HCT116 (cell line): ENCODE results near the gene TNS3.

Source experiments
- CBX3 ChIP-seq: IDR thresholded peaks from 2 replicates; pipeline ENCODE4 v1.6.1; 2012; ENCODE audit warnings: low read depth
- TF ChIP-seq, protein P1 (sequence below), 3 experiments: fragments of 200-600 bp in 1 of 3; sonication (generic) in 1 of 3; IDR thresholded peaks in 2 of 3; conservative IDR thresholded peaks in 1 of 3; 2 replicates each; pipeline ENCODE4 v1.5.1; 2012 to 2017; ENCODE audit warnings: low read depth in 2 of 3, low read length in 2 of 3, antibody characterized with exemption in 1 of 3, borderline replicate concordance in 1 of 3, control low read depth in 1 of 3, mild to moderate bottlenecking in 1 of 3, mixed read lengths in 1 of 3, mixed run types in 1 of 3, moderate library complexity in 1 of 3; ENCODE audit not compliant: insufficient read depth in 1 of 3

DNA sequence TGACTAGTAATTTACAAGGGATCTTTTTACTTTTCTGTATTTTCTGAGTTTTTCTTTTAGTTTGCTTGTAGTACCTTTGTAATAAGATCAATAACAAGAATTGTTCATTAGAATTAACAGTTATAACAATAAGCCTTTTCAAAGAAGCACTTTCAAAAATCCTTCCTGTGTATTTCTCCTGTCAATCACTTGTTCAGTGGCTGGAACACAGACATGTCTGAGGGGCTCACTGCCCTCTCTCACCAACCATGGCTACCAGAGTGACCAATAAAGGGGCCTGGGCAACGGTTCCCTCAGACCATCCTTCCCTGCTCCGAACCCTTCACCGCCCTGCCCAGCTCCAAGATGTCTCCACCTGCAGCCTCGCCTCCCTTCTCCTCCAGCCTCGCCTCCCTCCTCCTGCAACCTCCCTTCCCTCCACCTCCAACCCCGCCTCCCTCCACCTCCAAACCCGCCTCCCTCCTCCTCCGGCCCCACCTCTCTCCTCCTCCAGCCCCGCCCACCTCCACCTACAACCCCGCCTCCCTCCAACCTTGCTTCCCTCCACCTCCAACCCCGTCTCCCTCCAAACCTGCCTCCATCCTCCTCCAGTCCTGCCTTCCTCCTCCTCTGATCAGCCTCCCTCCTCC lies 353.4 kb downstream of the TNS3 start:
- TF ChIP-seq, protein P1, sequence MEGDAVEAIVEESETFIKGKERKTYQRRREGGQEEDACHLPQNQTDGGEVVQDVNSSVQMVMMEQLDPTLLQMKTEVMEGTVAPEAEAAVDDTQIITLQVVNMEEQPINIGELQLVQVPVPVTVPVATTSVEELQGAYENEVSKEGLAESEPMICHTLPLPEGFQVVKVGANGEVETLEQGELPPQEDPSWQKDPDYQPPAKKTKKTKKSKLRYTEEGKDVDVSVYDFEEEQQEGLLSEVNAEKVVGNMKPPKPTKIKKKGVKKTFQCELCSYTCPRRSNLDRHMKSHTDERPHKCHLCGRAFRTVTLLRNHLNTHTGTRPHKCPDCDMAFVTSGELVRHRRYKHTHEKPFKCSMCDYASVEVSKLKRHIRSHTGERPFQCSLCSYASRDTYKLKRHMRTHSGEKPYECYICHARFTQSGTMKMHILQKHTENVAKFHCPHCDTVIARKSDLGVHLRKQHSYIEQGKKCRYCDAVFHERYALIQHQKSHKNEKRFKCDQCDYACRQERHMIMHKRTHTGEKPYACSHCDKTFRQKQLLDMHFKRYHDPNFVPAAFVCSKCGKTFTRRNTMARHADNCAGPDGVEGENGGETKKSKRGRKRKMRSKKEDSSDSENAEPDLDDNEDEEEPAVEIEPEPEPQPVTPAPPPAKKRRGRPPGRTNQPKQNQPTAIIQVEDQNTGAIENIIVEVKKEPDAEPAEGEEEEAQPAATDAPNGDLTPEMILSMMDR (IDR thresholded peaks at IDR 0.05 in 2 of 3, conservative IDR thresholded peaks at IDR 0.05 in 1 of 3; ENCODE audit: borderline replicate concordance in 1 of 3, insufficient read depth in 1 of 3, low read depth in 2 of 3, low read length in 2 of 3), result no peak
- TF ChIP-seq CBX3, result 0 out of 2 replicates have a peak, but pooled peaks have one; percentile 10
